NOMO-1 (cell line): ENCODE data around the gene C1orf50.
"Not testable (repeated sequence)": the region's sequence is repeated elsewhere in the genome, so short reads cannot be mapped to it uniquely, and the experiment has no call there.

Experiments used
- DNase-seq, 2 experiments: peaks; one replicate each; lab custom pipeline; 2025; ENCODE audit not compliant: unreplicated experiment in 2 of 2; lab: John Stamatoyannopoulos, UW

C1orf50 gene

GRCh38 chr1:42766741-42767509 is at the start of gene C1orf50, which contains the start of gene P3H1:
Gene C1orf50, plus strand, starts transcription at chr1:42767249. Its CDS starts 63 bp downstream, at chr1:42767312.
Gene P3H1, minus strand, starts transcription at chr1:42767028. Its CDS starts 57 bp downstream, at chr1:42766971.
- peak; percentile 98 to 99 for DNase-seq

GRCh38 chr1:42720868-42721267 is 46.2 kb upstream of the C1orf50 start:
- DNase-seq: no peak

- DNase-seq: no peak
Observed at GRCh38 chr1:42721926-42722325, 45.1 kb upstream of the C1orf50 start.

- DNase-seq: not testable (repeated sequence)
Observed at GRCh38 chr1:42722403-42722802, 44.6 kb upstream of the C1orf50 start.

- DNase-seq: no peak
Observed at GRCh38 chr1:42723511-42723910, 43.5 kb upstream of the C1orf50 start.

- DNase-seq: not testable (repeated sequence)
Observed at GRCh38 chr1:42725820-42726219, 41.2 kb upstream of the C1orf50 start.

GRCh38 chr1:42730002-42730401 is 37.0 kb upstream of the C1orf50 start:
- DNase-seq: no peak

- peak; percentile 5 to 19 for DNase-seq
Observed at GRCh38 chr1:42730988-42731387, 36.1 kb upstream of the C1orf50 start.

- DNase-seq: no peak
Observed at GRCh38 chr1:42731585-42731984, 35.5 kb upstream of the C1orf50 start.

- no peak for DNase-seq
Observed at GRCh38 chr1:42732126-42732680, 34.8 kb upstream of the C1orf50 start.

GRCh38 chr1:42733415-42734200 is 33.4 kb upstream of the C1orf50 start:
- no peak for DNase-seq

- DNase-seq: no peak
Observed at GRCh38 chr1:42734201-42735035, 32.6 kb upstream of the C1orf50 start.

- no peak for DNase-seq
Observed at GRCh38 chr1:42735056-42735455, 32.0 kb upstream of the C1orf50 start.

GRCh38 chr1:42735477-42736105 is 31.5 kb upstream of the C1orf50 start:
- no peak for DNase-seq

GRCh38 chr1:42736152-42736551 is 30.9 kb upstream of the C1orf50 start:
- DNase-seq: peak in 1 of 2 experiments; percentile 5

GRCh38 chr1:42736571-42737200 is 30.4 kb upstream of the C1orf50 start:
- no peak for DNase-seq

GRCh38 chr1:42737257-42737656 is 29.8 kb upstream of the C1orf50 start:
- peak; percentile 90 to 94 for DNase-seq

GRCh38 chr1:42737986-42738677 is 28.9 kb upstream of the C1orf50 start:
- DNase-seq: no peak

GRCh38 chr1:42738678-42739226 is 28.3 kb upstream of the C1orf50 start:
- DNase-seq: no peak
